ENCODE data around the gene GALNS. TPM values are rescaled to one million over a fixed set of nuclear protein-coding genes. Genes with fewer than 3 reads are reported as not detected.

The GALNS gene
- total and polyA plus RNA-seq, 2 donors (not counting 3 experiments of a cell fraction or from before 2014, with no cell fraction given), result 21.8 to 40.2 TPM

GRCh38 chr16:88854306-88855111, 2.2 kb downstream of the GALNS start:
- intact Hi-C loops (cut with micrococcal nuclease), result no loop called here
- no peak overlapping the region for H3K4me2 ChIP-seq (ENCODE audit: insufficient read depth, low read length)
- dilution Hi-C loops (cut with MboI; ENCODE audit: extremely low pct_ligation_motif_present, low sequenced_read_pairs), result no loop called here
- H3K9me1 ChIP-seq (replicated peaks; ENCODE audit: control insufficient read depth, extremely low read depth, insufficient read depth, low read length), result no peaks in the 10 kb centered on the region
- no peak for DNase-seq (ENCODE audit: low read depth, low spot score)
- peaks cover 4% of the 10 kb centered on the region for H3K4me1 ChIP-seq (ENCODE audit: control insufficient read depth, extremely low read depth, insufficient read depth, low read length)
- peaks cover 0 to 6% of the 10 kb centered on the region in 2 experiments for H3K36me3 ChIP-seq (ENCODE audit: control insufficient read depth in 2 of 2, extremely low read depth in 1 of 2, insufficient read depth in 2 of 2, low read length in 2 of 2)
- H3K4me3 ChIP-seq (replicated peaks in 1 of 3; ENCODE audit: insufficient read depth in 1 of 3, low read depth in 1 of 3, low read length in 3 of 3), result no peak overlapping the region
- ChIA-PET POLR2A (no interaction called here), CTCF (no interaction called here)
- H3K9ac ChIP-seq (replicated peaks; ENCODE audit: extremely low read depth, insufficient read depth, low read length), result no peak overlapping the region
- TF ChIP-seq MYC (IDR thresholded peaks at IDR 0.05; ENCODE audit: low read depth, low read length) (no peak), POLR2AphosphoS5 (IDR thresholded peaks at IDR 0.05; ENCODE audit: insufficient read depth, low read depth, low read length) (no peak), EZH2 (IDR thresholded peaks at IDR 0.05; ENCODE audit: borderline replicate concordance, low read depth, low read length, severe bottlenecking) (no peak), POLR2A (IDR thresholded peaks at IDR 0.05; ENCODE audit: low read depth, low read length) (no peak), CTCF (IDR thresholded peaks at IDR 0.05; ENCODE audit: extremely low read depth in 1 of 2, insufficient read depth in 1 of 2, low read depth in 1 of 2, low read length in 2 of 2) (no peak), JUN (IDR thresholded peaks at IDR 0.05; ENCODE audit: borderline replicate concordance, insufficient read depth, insufficient read length, low read depth) (no peak), FOS (IDR thresholded peaks at IDR 0.05; ENCODE audit: borderline replicate concordance, insufficient read depth, low read length) (no peak), GATA2 (IDR thresholded peaks at IDR 0.05; ENCODE audit: insufficient read depth, insufficient read length, low read depth, low read length) (no peak), MAX (IDR thresholded peaks at IDR 0.05; ENCODE audit: insufficient read depth, insufficient read length) (no peak)
- H3K27ac ChIP-seq (ENCODE audit: insufficient read depth, low read depth, low read length), result no peak overlapping the region
- peaks cover 4% of the 10 kb centered on the region for H3K79me2 ChIP-seq (ENCODE audit: control insufficient read depth, insufficient read depth, low read length)
- H2AFZ ChIP-seq (ENCODE audit: low read depth, low read length), result no peak overlapping the region
- no peaks in the 10 kb centered on the region for H4K20me1 ChIP-seq (replicated peaks; ENCODE audit: control insufficient read depth, extremely low read depth, insufficient read depth, low read length)
- no peak for FAIRE-seq
- H3K9me3 ChIP-seq (replicated peaks; ENCODE audit: control insufficient read depth, insufficient read depth, low read length), result no peaks in the 10 kb centered on the region
- BruUV-seq (replicated peaks), result no TSS peak
- no peaks in the 10 kb centered on the region for H3K27me3 ChIP-seq (ENCODE audit: control insufficient read depth in 2 of 2, insufficient read depth in 2 of 2, low read length in 2 of 2)
